Stimulated activated CD8-positive, alpha-beta memory T cell treated with anti-CD3 and anti-CD28 coated beads, Interleukin-15, amount 100 ng/mL, for 24 hours (primary cell): Measurements from ENCODE around the gene JAKMIP2.
"Not testable (repeated sequence)": the region's sequence is repeated elsewhere in the genome, so short reads cannot be mapped to it uniquely, and the experiment has no call there.

ENCODE experiments used
- DNase-seq: peaks from one replicate; pipeline ENCODE4 v3.0.0-alpha.2; 2020; ENCODE audit warnings: low read depth

JAKMIP2 gene

DNA sequence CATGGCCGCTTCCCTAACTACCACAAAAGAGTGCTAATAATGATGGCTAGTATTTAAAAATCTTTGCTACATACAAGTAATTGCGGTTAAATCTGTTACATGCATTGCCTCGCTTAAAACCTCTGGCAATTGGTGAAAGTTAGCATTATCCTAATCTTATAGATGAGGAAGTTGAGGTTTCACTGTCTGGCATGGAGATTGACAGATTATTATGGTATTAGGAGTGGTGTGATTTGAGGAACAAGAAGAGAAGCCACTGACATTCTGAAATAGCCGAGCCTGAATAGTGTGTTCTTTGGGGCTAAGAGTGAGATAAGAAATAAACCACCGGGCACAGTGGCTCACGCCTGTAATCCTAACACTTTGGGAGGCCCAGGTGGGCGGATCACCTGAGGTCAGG lies 227.4 kb downstream of the JAKMIP2 start:
- DNase-seq = no peak

DNA sequence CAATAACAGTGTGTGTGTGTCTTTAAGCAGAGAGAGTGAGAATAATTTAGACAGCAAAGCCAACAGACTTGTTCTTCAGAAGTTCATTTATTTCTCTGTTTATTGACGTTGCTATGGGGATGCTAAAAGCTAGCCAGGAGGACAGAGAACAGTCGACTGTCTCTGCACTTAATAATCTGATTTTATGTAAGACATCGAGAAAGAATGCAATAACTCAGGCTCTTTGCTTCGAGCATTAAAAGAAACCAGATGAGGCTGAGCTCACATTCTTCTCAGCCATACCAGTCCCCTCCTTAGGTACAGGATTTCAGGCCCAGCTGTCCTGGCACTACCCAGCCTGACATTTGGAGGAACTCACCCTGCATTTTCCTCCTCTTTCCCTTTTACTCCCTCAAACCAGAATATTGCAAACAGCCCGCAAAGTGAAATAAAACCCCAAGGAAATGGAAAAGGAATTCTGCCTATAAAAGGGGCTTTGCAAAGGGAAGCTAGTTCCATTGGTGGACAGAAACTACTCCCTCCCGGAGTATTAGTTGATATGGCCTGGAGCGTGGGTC lies 228.2 kb downstream of the JAKMIP2 start:
- DNase-seq = no peak

DNA sequence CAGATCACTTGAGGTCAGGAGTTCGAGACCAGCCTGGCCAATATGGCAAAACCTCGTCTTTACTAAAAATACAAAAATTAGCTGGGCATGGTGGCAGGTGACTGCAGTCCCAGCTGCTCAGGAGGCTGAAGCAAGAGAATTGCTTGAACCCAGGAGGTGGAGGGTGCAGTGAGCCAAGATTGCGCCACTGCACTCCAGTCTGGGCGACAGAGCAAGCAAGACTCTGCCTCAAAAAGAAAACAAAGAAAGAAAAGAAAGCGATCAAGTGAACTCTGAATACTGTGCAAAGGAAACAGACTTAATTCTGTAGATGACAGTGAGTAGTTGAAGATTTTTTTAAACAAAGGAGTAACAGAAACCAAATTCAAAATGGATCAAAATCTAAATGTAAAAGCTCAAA lies 228.7 kb downstream of the JAKMIP2 start:
- DNase-seq = not testable (repeated sequence)

DNA sequence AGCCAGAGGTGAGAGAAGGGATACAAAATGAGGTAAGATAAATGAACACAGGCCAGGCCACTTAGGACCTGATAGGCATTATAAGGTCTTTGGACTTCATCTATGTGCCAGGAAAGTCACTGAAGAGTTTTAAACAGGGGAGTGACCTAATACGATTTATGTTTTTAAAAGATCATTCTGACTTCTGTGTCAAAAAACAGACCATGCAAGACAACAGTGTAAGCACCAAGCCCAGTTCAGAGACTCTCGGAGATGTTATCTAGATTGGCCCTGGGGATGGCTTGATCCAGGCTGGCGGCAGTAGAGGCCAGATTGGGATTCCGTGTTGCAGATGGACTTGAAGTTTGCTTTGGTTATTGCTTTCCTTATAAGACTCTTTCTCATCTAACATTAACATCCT lies 229.6 kb downstream of the JAKMIP2 start:
- no peak for DNase-seq

DNA sequence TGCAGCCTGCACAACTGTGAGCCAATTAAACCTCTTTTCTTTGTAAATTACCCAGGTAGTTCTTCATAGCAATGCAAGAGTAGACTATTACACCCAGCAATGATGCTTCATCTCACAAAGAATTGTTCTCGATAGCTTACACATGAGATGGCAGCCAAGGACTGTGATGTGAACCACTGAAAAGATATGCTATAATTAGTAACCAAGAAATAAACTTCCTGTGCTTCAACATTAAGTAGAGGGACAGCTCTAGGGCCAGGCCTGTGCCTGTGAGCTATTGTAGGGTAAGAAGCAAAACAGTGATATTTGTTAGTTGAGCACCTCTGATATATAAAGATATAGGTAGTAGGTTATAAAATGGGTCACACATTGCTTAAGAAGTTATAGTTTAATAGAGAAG lies 230.9 kb downstream of the JAKMIP2 start:
- DNase-seq = no peak

DNA sequence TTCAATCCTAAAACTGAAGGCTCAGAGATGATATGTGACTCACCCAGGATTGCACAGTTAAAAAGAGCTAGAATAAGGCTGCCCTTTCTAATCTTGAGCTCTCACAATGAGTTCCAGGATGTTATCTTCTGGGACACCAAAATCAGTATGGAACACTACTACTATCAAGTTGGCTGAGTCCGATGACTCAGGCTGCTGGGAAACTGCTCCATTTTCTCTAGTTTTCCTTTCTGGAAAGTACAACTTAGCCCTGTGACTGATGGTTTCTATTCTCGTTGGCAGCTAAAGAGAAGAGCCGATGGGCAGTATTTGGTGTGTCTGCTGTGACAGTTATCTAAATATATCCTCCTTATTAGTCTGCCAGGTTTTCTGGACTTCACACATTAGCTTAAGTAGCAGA lies 234.8 kb downstream of the JAKMIP2 start:
- DNase-seq = no peak

DNA sequence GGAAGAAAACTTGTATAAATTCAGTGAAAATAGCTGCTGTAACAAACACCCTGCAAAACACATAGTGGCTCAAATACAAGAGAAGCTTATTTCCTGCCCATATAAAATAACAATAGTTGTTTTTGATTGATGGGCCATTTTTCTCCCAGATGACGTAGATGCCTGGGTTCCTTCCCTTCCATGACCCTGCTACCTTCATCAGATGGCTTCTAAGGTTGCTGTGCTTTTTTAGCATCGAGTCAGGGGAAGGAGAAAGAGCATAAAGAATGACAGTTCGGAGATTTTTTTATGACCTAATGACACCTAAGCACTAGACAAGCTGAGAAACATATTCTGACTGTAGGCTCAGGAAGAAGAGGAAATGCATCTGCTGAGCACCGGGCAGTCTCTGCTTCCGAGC lies 238.0 kb downstream of the JAKMIP2 start:
- no peak for DNase-seq

DNA sequence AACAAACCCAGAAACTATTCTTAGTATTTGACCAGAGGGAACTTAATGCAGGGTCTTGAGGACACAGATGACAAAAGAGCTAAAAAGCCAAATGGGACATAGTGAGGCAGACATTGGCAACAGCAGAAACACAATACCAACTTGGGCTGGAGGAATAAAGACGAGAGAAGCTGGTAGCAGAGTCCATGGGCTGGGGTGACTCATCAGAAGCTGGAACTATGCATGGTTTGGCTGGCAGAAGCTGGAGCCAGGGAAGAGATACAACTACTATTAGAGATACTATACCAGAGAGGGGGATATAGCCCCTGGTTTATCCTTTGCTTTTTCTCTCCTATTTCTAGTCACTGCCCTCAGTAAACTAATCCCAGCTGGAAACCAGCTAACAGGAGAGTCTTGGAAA lies 243.5 kb downstream of the JAKMIP2 start:
- no peak for DNase-seq

DNA sequence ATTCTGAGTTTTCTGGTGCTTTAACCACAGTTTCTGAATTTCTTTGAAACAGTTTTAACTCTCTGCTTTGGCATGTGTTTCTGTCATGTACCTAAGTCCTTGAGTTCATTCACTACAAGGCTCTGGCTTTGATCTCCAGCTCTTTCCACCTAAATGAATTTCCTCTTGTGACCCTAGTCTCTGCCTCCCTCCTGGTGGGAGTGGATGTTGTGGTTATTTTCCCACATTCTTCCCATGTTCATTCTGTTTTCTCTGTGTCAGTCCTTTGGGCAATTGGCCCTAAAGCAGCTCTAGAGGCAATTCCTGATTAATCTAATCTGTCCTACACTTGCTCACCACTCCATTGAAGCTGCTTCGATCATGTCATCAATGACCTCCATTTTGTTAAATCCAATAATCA lies 244.3 kb downstream of the JAKMIP2 start:
- DNase-seq = no peak
